SKM-1 (cell line): ENCODE results near the gene ITPRID2.

Experiments used
- DNase-seq: peaks from one replicate; lab custom pipeline; 2025; ENCODE audit not compliant: unreplicated experiment; lab: John Stamatoyannopoulos, UW

The ITPRID2 gene

DNA sequence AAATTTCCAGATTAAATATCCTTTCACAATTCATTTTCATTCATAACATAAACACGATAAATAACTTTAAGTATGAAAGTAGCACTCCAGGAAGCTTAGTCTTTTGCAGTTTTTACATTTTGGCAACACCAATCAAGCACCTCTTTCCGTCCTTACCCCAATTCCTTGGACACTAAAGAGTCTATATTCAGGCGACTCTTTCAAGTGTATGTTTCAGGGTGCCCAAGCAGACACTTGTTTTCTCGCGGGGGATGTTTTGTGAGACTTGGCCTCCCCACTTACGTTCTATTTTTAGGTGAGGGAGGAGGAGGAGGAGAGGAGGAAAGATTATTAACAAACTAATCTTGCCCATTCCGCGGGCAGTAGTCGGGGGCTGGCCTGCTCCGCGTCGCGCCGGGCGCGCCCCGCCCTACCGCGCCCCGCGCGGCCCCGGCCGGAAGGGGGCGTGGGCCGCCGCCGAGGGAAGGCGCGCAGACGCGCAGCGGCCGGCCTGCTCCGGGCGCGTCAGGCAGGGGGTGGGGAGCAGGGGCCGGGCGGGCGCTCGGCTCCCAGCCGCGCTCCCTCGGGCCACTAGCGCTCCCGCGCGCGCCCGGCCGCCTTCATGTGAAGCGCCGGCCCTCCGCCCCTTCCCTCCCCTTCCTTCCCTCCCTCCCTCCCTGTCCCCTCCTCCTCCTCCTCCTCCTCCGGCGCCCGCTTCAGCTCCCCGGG is at the start of gene ITPRID2:
Gene ITPRID2, plus strand, starts transcription at position 473 of the 708 bp plus-strand sequence. CDS start 337 bp downstream, outside the sequence.
- peak; percentile 70 for DNase-seq

DNA sequence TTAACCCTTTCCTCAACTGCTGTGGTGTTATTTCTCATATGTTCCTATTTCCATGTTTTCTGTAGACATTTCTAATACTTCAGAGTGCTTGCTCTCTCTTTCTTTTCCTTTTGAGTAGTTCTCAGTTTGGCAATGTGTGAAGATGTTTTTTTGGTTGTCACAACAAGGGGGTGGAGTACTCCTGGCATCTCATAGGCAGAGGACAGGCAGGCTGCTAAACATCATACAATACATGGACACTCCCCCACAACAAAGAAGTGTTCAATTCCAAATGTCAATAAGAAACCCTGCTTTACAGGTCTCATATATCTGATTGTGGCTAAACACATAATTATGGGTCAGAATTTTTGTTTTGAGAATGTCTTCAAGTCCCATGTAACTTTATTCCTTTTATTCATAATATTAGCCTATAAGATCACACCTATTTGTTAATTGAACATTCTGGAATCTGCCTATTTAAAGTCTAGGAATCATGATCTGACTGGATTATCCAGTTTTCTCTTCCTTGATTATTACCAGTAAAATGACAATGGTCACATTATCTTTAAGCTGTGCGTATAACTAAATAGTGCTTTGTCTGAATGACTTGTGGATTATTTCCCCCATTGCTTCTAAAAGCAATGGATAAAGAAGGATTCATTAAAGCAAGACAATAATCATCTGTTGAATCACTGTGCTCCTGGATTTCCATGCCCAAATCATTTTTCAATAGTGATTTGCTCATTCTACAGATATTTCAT is 46.8 kb upstream of the ITPRID2 start:
- no peak for DNase-seq

GRCh38 chr2:181846399-181847197 is 44.9 kb upstream of the ITPRID2 start:
- DNase-seq = no peak

DNA sequence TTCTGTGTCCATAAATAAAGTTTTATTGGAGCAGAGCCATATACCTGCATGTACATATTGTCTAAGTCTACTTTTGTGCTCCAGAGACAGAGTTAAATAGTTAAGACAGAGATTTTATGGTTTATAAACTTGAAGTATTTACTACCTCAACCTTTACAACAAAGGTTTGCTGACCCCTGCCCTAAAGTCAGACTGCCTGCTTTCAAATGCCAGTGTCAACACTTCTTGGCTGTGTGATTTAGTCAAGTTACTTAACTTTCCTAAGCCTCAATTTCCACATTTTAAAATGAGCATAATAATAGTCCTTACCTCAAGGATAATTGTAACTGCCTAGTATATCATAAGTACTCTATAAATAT is 44.4 kb upstream of the ITPRID2 start:
- DNase-seq = no peak

DNA sequence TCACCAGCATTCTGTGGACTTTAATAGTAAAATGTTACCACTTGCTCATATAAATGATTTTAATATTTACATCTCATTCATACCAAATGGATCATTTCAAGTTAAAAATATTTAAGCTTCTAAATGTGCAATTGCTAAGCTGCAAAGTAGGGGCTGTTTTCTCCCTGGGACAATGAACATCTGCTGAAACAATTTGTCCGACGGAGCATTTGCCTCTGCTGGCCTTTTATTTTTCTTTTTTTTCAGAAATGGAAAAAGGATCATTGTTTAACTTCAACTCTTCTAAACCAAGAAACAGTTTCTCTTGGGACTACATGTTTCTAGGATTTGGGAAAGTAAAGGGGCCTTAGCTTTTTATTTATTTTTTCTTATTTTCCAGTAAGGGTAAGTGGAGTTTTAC is 43.8 kb upstream of the ITPRID2 start:
- DNase-seq = no peak

GRCh38 chr2:181848261-181848886 is 43.2 kb upstream of the ITPRID2 start:
- DNase-seq = no peak

DNA sequence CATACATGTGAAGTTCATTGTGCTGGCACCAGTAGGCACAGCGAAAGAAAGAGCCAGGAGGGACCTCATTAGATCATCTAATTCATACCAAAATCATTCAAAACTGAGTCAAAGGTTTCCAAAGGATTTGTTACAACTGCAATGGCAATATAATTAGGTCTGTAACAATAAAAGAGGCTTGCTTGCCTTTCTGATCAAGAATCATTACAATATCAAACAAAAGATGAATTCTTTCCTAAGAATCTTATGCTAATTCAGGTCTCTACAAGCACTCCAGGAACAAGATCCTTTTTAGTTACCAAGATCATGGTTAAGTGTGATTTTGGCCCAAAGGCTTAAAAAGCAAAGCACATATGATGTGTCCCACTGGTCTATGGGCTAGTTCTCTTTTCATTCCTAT is 41.9 kb upstream of the ITPRID2 start:
- DNase-seq = no peak

DNA sequence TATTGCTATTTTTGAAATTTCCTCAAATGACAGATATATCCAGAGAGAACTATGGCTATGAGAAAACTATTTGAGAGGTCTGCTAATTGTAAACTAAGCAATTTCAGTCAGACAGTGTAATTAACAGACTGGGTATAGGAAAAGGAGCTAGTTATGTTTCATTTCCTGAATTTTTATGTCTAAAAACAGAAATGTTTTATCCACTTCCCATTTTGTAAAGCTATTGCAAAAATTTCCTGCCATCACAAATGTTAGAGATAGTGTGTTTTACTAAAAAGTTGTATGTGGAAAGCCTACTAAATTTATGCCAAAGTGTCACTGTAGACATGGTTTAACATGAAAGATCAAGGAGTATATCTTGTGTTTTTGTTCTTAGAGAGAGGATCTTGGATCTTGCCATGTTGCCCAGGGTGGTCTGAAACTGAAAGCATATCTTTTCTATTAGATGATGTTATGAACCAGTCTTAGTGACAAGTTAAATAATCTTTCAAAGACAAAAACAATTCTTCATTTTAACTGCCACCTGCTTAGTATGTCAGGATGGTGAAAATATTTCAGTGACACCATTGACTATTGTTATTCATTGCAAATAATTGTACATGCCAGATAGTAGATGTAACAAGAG is 40.5 kb upstream of the ITPRID2 start:
- no peak for DNase-seq

DNA sequence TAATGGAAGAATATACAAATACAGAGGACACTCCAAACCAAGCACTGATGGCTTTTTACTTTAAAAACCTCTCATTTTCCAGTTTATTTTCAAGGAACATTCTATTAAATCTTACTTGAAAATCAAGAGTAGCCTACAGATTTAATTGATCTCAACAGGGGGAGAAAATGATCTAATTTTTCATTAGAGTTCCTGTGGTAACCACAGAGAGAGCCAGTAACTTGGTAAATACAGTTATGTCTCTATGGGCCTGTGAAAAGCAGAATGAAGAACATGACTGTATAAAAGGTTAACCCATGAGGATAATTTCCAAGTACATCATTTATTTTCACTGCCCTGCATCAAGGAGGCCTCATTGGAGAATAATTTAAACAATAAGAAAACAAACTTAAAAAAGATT is 39.8 kb upstream of the ITPRID2 start:
- no peak for DNase-seq

GRCh38 chr2:181853696-181854095 is 37.8 kb upstream of the ITPRID2 start:
- no peak for DNase-seq

- DNase-seq = no peak
Observed at GRCh38 chr2:181857483-181857882, 34.0 kb upstream of the ITPRID2 start.

GRCh38 chr2:181858600-181858999 is 32.9 kb upstream of the ITPRID2 start:
- no peak for DNase-seq

GRCh38 chr2:181859123-181859522 is 32.4 kb upstream of the ITPRID2 start:
- no peak for DNase-seq

DNA sequence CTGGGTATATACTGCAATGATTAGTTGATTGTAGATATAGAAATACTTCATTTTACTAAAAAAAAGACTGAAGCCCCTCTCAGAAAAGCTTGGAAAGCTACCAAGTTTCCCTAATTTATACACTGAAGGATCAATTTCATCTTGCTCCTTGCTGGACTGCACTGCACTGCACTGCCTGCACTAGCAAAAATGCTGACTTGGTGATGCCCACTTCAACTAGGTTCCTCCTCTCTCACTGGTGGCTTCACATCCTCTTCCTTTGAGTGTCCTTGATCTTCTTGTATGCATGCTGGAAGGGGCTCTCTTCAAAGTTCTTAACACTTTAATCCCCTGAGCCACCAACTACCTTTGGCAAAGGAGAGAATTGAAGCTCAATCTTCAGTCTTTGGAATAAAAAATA is 31.7 kb upstream of the ITPRID2 start:
- DNase-seq = no peak

DNA sequence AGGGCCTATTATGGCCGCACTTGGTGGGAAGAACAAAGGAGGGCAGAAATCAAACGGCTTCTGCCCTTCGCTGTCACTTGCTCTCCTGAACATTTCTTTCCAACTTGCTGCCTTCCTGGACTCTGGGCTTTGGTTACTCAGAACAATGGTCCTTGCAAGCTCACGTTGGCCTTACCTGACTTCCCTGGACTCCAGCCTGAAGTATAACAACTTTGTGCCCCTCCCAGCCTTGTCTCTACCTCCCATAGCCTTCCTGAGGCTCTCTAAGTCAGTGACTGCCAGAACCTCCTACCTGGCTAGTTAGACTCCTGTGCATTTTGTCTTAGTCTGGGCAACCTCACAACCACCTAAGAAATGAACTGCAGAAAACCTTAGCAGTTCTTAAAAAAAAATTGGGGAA is 30.2 kb upstream of the ITPRID2 start:
- no peak for DNase-seq

DNA sequence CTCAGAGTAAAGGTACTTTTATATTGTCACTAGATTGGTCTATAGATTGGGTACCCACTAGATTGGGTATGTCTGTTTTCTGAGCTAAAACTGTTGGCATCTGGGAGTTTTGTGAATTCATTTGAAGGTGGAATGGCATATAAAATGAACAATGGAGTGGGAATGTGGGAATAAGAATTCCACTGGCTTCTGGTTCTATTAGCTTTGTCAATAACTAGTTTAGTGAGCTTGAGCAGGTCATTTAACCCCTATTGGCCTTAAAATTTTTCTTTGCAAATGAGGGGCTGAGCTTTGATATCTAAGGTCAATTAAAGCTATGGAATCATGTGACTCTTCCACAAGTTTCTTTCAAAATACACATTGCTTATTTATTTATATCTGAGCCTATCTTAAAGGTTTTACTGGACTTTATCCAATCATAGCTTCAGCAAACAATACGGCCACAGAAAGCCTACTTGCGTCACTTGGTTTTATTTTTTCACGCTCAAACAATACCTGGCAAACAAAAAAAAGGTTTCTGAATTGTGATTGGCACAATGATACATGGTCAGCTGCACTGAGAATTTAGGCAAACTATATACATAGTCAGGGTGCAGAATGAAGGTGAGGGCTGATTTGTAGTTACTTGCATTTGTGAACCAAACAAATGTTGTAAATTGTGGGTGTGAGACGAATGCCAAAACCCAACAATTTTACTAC is 28.8 kb upstream of the ITPRID2 start:
- no peak for DNase-seq

DNA sequence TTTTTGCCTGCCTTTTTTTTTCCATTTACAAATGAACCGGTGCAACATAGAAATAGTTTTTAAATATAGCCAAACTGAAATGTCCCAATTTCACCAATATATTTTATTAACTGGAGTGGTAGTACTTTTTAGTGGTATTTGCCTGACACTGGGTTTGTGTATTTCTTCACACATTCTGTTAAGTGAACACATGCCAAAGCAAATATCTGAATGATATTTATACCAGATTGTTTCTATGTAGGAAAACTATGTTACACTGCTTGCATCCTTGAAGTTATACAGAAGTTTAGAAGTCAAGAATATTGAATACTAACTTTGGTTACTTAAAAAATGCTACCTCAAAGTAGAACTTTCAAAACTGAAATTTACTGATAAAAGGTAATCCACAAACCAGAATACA is 19.4 kb upstream of the ITPRID2 start:
- DNase-seq = no peak

- no peak for DNase-seq
Observed at GRCh38 chr2:181876614-181877063, 14.9 kb upstream of the ITPRID2 start.

DNA sequence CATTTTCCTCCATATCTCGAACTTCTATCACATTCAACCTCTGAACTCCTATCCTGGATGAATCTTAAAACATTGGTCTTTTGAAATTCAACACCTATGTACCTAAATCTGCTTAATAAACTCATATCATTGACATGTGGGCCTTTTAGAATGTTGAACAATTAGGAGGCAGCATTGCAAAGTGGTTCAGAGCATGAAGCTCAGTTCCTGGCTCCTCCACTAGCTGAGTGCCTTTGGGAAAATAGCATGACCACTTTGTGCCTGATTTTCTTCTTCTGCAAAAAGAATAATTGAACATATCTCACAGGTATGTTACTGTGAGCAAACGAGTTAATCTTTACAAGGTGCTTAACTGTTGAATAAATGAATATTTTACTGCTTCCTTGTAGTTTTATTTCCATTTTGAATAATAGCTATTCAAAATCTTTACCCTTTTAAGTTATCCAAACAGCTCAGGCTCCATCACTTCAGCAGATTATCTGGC is 14.3 kb upstream of the ITPRID2 start:
- DNase-seq = no peak

GRCh38 chr2:181878448-181878847 is 13.1 kb upstream of the ITPRID2 start:
- no peak for DNase-seq
